Forelimb muscle (tissue), 1 donor: ENCODE data around the gene C16orf87. TPM values are rescaled to one million over a fixed set of nuclear protein-coding genes. Genes with fewer than 3 reads are reported as not detected.

ENCODE experiments used
- DNase-seq: peaks from one replicate; pipeline ENCODE4 v3.0.0-alpha.2; 2013; ENCODE audit warnings: low read depth
- polyA plus RNA-seq: library from polyadenylated mRNA; unstranded; fragments of 120-200 nt; gene quantifications from one replicate; pipeline ENCODE4 v1.2.1, GENCODE V29; 2013; ENCODE audit not compliant: insufficient read length

C16orf87 gene
- polyA plus RNA-seq, 1 donor, result 26.0 TPM

- DNase-seq, result no peak
Measured at GRCh38 chr16:46757339-46758050, 73.5 kb downstream of the C16orf87 start.

DNA sequence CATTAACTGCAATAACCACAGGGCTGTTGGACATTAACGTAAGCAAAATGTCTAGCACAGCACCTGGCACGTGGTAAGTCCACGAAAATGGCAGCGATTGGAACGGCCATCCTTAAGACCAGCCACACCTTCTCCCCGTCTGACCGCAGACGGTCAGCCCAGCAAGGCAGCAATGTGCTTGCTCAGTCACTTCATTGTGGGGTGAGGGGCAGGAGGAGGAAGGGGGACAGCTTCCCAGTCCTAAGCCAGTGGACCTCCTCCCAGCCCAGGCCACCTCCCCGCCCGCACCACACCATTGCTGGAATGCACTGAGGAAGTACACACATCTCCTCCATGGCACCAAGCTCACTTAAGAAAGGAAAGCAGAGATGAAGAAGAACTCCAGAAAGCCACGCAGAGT lies 74.2 kb downstream of the C16orf87 start:
- no peak for DNase-seq

DNA sequence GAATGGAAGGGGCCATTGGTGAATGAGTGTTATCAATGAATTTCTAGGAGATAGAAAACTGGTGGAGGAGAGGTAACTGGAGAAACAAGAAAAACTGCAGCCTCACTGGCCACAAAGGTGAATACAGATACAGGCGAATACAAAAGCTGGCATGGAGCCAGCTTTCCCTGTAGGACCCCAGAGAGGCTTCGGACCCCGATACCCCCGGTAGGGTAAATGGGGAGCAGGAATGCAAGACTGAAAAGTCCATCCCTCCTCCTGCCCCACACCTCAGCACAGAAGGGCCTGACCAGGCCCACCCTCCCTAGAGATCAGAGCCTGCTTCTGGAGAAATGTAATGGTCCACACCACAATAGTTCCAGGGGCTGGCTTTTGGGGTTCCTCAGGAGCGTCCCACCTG lies 78.0 kb downstream of the C16orf87 start:
- DNase-seq, result no peak

- DNase-seq, result no peak
Measured at GRCh38 chr16:46751381-46751780, 79.6 kb downstream of the C16orf87 start.

- no peak for DNase-seq
Measured at GRCh38 chr16:46748775-46749705, 81.9 kb downstream of the C16orf87 start.

GRCh38 chr16:46747777-46748651 lies 83.0 kb downstream of the C16orf87 start, which contains the start of gene MYLK3:
TSS of gene MYLK3 (minus strand) at chr16:46748344. CDS start at chr16:46748193, 151 bp downstream.
- no peak for DNase-seq

DNA sequence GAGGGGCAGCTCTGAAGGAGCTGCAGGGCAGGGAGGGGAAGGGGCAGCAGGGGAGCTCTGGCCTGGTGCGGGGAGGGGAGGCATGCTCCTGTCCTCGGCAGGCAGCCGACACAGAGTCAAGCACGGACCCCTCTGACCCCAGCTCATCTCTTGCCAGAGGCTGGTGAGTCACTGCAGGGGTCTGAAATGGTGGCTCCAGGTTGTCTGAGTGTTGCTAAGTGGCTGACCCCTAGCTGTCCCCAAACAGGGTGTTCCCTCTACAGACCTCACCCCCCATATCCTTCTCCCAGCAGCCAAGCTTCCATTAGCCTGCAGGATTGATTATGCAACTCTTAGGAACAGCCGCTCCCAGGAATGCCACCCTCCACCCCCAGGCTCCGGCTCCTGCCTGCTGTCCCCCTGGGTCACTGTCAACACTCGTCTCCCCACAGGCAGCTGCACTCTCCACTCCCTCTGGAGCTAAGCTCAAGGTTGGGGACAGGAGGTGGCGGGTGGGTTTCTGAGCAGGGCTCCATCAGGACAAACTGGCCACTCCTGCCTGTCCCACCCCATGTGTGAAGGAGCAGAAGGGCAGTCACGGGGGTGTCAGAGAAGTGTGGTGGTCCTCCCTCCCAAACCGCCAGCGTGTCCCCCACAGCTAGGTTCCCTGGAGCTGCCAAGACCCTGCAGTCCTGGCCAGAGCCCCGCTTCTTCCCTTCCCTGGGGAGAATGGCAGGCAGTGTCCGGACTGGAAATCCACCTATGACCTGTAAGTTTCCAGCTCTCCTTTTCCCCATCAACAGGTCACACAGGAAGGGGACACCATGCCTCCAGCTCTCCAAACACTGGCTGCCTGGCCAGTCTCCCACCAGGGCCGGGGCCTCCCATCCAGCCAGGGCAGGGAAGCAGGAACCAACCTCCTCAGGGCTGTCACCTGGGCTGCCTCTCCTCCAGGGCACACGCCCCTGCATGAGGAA lies 83.9 kb downstream of the C16orf87 start:
- no peak for DNase-seq

Other genes starting within 250 kb of the C16orf87 start
- 8.8 TPM for gene SHCBP1, start 209.8 kb downstream of the C16orf87 start, polyA plus RNA-seq
- 80.7 TPM for gene VPS35, start 142.0 kb downstream of the C16orf87 start, polyA plus RNA-seq
- gene ORC6, start 141.5 kb downstream of the C16orf87 start, polyA plus RNA-seq, result 10.3 TPM
- 16.5 TPM for gene MYLK3, start 82.8 kb downstream of the C16orf87 start, polyA plus RNA-seq
- 36.5 TPM for gene GPT2, start 53.2 kb upstream of the C16orf87 start, polyA plus RNA-seq
- gene DNAJA2, start 142.5 kb upstream of the C16orf87 start, polyA plus RNA-seq, result 45.7 TPM